Transverse colon (tissue), 3 donors: ENCODE measurements around the gene SNURF.

Experiments
- EP300 ChIP-seq: sonication (generic); formaldehyde crosslinking; IDR thresholded peaks from one replicate; pipeline ENCODE4 v1.6.1; 2017; ENCODE audit warnings: antibody characterized with exemption, low read depth
- POLR2A ChIP-seq: fragments of 450-650 bp; IDR thresholded peaks from one replicate; pipeline ENCODE4 v1.6.1; 2016; ENCODE audit warnings: antibody characterized with exemption, mild to moderate bottlenecking, moderate library complexity
- TF ChIP-seq, protein P1 (sequence below), 5 experiments: fragments of 200-600 bp in 3 of 5; fragments of 450-650 bp in 2 of 5; sonication (generic) in 3 of 5; IDR thresholded peaks; 1 replicate in 2 of 5; 2 replicates in 3 of 5; pipeline ENCODE4 v1.5.1; 2016 to 2017; ENCODE audit warnings: antibody characterized with exemption in 5 of 5, inconsistent platforms in 3 of 5, mild to moderate bottlenecking in 2 of 5, moderate library complexity in 1 of 5

GRCh38 chr15:24917431-24917830 lies 37.4 kb upstream of the SNURF start:
- TF ChIP-seq, protein P1, sequence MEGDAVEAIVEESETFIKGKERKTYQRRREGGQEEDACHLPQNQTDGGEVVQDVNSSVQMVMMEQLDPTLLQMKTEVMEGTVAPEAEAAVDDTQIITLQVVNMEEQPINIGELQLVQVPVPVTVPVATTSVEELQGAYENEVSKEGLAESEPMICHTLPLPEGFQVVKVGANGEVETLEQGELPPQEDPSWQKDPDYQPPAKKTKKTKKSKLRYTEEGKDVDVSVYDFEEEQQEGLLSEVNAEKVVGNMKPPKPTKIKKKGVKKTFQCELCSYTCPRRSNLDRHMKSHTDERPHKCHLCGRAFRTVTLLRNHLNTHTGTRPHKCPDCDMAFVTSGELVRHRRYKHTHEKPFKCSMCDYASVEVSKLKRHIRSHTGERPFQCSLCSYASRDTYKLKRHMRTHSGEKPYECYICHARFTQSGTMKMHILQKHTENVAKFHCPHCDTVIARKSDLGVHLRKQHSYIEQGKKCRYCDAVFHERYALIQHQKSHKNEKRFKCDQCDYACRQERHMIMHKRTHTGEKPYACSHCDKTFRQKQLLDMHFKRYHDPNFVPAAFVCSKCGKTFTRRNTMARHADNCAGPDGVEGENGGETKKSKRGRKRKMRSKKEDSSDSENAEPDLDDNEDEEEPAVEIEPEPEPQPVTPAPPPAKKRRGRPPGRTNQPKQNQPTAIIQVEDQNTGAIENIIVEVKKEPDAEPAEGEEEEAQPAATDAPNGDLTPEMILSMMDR (IDR thresholded peaks at IDR 0.05) = no peak
- TF ChIP-seq POLR2A (no peak), EP300 (no peak)
